ENCODE measurements around the gene CFAP77.

- TF ChIP-seq CTCF (IDR thresholded peaks at IDR 0.05) (no peak), POLR2A (IDR thresholded peaks at IDR 0.05) (no peak), POLR2AphosphoS5 (IDR thresholded peaks at IDR 0.05; ENCODE audit: insufficient read depth in 1 of 2, low read depth in 1 of 2) (no peak)
These were observed 2.8 kb upstream of the CFAP77 start for GRCh38 chr9:132407196-132407595.
